Measurements from ENCODE around the gene PAK1.
"Not testable (repeated sequence)": the region's sequence is repeated elsewhere in the genome, so short reads cannot be mapped to it uniquely, and the experiment has no call there.

PAK1 gene

DNA sequence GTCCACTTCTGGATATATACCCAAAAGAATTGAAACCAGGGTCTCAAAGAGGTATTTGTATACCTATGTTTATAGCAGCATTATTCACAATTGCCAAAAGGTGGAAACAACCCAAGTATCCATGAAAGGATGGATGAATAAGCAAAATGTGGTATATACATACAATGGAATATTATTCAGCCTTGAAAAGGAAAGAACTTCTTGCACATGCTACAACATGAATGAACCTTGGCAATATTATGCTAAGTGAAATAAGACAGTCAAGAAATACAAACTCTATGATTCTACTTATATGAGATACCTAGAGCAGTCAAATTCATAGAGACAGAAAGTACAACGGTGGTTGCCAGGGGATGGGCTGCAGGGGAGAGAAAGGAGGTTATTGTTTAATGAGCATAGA lies 21.6 kb upstream of the PAK1 start:
- CTCF ChIA-PET: no interaction called here
- POLR2A ChIA-PET: no interaction called here
- no peak for TF ChIP-seq CTCF (IDR thresholded peaks at IDR 0.05; ENCODE audit: insufficient read depth, low read length, missing control alignments)
- no peak for DNase-seq (ENCODE audit: low read depth, low spot score)
- H3K4me3 ChIP-seq (ENCODE audit: low read depth, low read length): no peak overlapping the region

DNA sequence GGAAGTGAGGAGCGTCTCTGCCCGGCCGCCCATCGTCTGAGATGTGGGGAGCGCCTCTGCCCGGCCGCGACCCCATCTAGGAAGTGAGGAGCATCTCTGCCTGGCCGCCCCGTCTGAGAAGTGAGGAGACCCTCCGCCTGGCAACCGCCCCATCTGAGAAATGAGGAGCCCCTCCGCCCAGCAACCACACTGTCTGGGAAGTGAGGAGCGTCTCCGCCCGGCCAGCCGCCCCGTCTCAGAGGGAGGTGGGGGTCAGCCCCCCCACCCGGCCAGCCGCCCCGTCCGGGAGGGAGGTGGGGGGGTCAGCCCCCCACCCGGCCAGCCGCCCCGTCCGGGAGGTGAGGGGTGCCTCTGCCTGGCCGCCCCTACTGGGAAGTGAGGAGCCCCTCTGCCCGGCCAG lies 16.1 kb upstream of the PAK1 start:
- CTCF ChIA-PET; POLR2A ChIA-PET; H3K4me3 ChIP-seq (ENCODE audit: low read depth, low read length); DNase-seq (ENCODE audit: low read depth, low spot score): not testable (repeated sequence)

GRCh38 chr11:77487790-77488189 lies 13.9 kb upstream of the PAK1 start:
- no peak for DNase-seq (ENCODE audit: low read depth, low spot score)
- CTCF ChIA-PET: no interaction called here
- no peak overlapping the region for H3K4me3 ChIP-seq (ENCODE audit: low read depth, low read length)
- POLR2A ChIA-PET: no interaction called here
- no peak for TF ChIP-seq CTCF (IDR thresholded peaks at IDR 0.05; ENCODE audit: insufficient read depth, low read length, missing control alignments)

GRCh38 chr11:77479746-77480352 lies 6.0 kb upstream of the PAK1 start:
- no peak for DNase-seq (ENCODE audit: low read depth, low spot score)
- ChIA-PET POLR2A (no interaction called here), CTCF (interaction anchor here (0.6 kb wide), 1 partner anchor 28 kb away, joined by 3 read pairs; no protein-coding TSS in a partner anchor)
- no peak overlapping the region for H3K4me3 ChIP-seq (ENCODE audit: low read depth, low read length)
- no peak for TF ChIP-seq CTCF (IDR thresholded peaks at IDR 0.05; ENCODE audit: insufficient read depth, low read length, missing control alignments)

- no peak overlapping the region for H3K4me3 ChIP-seq (ENCODE audit: low read depth, low read length)
- TF ChIP-seq CTCF (IDR thresholded peaks at IDR 0.05; ENCODE audit: insufficient read depth, low read length, missing control alignments): no peak
- no peak for DNase-seq (ENCODE audit: low read depth, low spot score)
- POLR2A ChIA-PET: no interaction called here
- CTCF ChIA-PET: interaction anchor here (1.3 to 1.5 kb wide), 2 partner anchors 73 to 144 kb away, joined by 4 to 9 read pairs; no protein-coding TSS in a partner anchor
These were observed 1.3 kb upstream of the PAK1 start for GRCh38 chr11:77475206-77475605.

- ChIA-PET POLR2A (no interaction called here), CTCF (interaction anchor here (1.0 to 1.5 kb wide), 4 partner anchors 9 to 144 kb away, joined by 3 to 9 read pairs (median 4); no protein-coding TSS in a partner anchor)
- no peak overlapping the region; the same call in 1 of the 2 replicates for H3K4me3 ChIP-seq (ENCODE audit: low read depth, low read length)
- DNase-seq (ENCODE audit: low read depth, low spot score): no peak
- no peak for TF ChIP-seq CTCF (IDR thresholded peaks at IDR 0.05; ENCODE audit: insufficient read depth, low read length, missing control alignments)
These were observed 778 bp upstream of the PAK1 start for GRCh38 chr11:77474684-77475060.

All from AG04449 (cell line).